Astrocyte (in vitro differentiated cells and primary cell): ENCODE results near the gene LDHD. TPM values are rescaled to one million over a fixed set of nuclear protein-coding genes. Genes with fewer than 3 reads are reported as not detected.

Experiments used
- DNase-seq: peaks from one replicate; pipeline ENCODE4 v3.0.0-alpha.2; 2010; ENCODE audit warnings: low read depth
- FAIRE-seq: peaks from 2 replicates; lab custom pipeline; 2011; peaks lifted over from hg19 to GRCh38; lab: Jason Lieb, UNC
- H2AFZ ChIP-seq: 2 replicates; pipeline ENCODE4 v1.6.0; 2012; ENCODE audit warnings: low read depth, low read length, inconsistent platforms
- H3K27ac ChIP-seq: 2 replicates; pipeline ENCODE4 v1.5.1; 2011; ENCODE audit warnings: low read depth, low read length, inconsistent platforms
- H3K27me3 ChIP-seq: 2 replicates; pipeline ENCODE4 v1.6.0; 2011; ENCODE audit warnings: low read length, inconsistent platforms; ENCODE audit not compliant: insufficient read depth
- H3K36me3 ChIP-seq: 2 replicates; pipeline ENCODE4 v1.5.1; 2011; ENCODE audit warnings: low read length, inconsistent platforms; ENCODE audit not compliant: insufficient read depth
- H3K4me1 ChIP-seq: 2 replicates; pipeline ENCODE4 v1.5.1; 2011; ENCODE audit warnings: low read length, inconsistent platforms; ENCODE audit not compliant: insufficient read depth
- H3K4me2 ChIP-seq: 2 replicates; pipeline ENCODE4 v1.6.0; 2012; ENCODE audit warnings: low read length, inconsistent platforms
- H3K4me3 ChIP-seq: 2 replicates; pipeline ENCODE4 v1.5.1; 2011; ENCODE audit warnings: low read depth, mild to moderate bottlenecking, low read length, inconsistent platforms; ENCODE audit not compliant: insufficient read depth
- H3K79me2 ChIP-seq: 2 replicates; pipeline ENCODE4 v1.6.0; 2012; ENCODE audit warnings: mild to moderate bottlenecking, low read length, inconsistent platforms; ENCODE audit not compliant: insufficient read depth
- H3K9ac ChIP-seq: 2 replicates; pipeline ENCODE4 v1.6.0; 2012; ENCODE audit warnings: mild to moderate bottlenecking, low read length, inconsistent platforms
- H3K9me3 ChIP-seq: 2 replicates; pipeline ENCODE4 v1.5.1; 2012; ENCODE audit warnings: low read depth, mild to moderate bottlenecking, low read length, inconsistent platforms; ENCODE audit not compliant: insufficient read depth
- H4K20me1 ChIP-seq: 2 replicates; pipeline ENCODE4 v1.6.0; 2012; ENCODE audit warnings: low read length, inconsistent platforms; ENCODE audit not compliant: insufficient read depth
- H3K27ac Mint-ChIP-seq: one replicate; pipeline ENCODE4 v1.8.0; 2021; ENCODE audit warnings: mild to moderate bottlenecking, mixed read lengths; ENCODE audit not compliant: unreplicated experiment
- H3K27me3 Mint-ChIP-seq: one replicate; pipeline ENCODE4 v1.8.0; 2021; ENCODE audit warnings: low read depth, mixed read lengths; ENCODE audit not compliant: unreplicated experiment
- H3K36me3 Mint-ChIP-seq: one replicate; pipeline ENCODE4 v1.8.0; 2021; ENCODE audit warnings: low read depth, mixed read lengths; ENCODE audit not compliant: unreplicated experiment
- H3K4me1 Mint-ChIP-seq: one replicate; pipeline ENCODE4 v1.8.0; 2021; ENCODE audit warnings: low read depth, mixed read lengths; ENCODE audit not compliant: unreplicated experiment
- H3K4me3 Mint-ChIP-seq: one replicate; pipeline ENCODE4 v1.8.0; 2021; ENCODE audit warnings: mild to moderate bottlenecking, moderate library complexity, mixed read lengths; ENCODE audit not compliant: unreplicated experiment
- H3K9me3 Mint-ChIP-seq: one replicate; pipeline ENCODE4 v1.8.0; 2021; ENCODE audit warnings: mild to moderate bottlenecking, mixed read lengths; ENCODE audit not compliant: unreplicated experiment
- EZH2 ChIP-seq: IDR thresholded peaks from 2 replicates; pipeline ENCODE4 v1.6.1; 2012; ENCODE audit warnings: mild to moderate bottlenecking, low read length, inconsistent platforms; ENCODE audit not compliant: insufficient read depth
- total RNA-seq: library from RNA; stranded (reverse); gene quantifications from 2 replicates; pipeline ENCODE4 v1.2.1, GENCODE V29; 2021
- TF ChIP-seq, protein P1 (sequence below): IDR thresholded peaks from 2 replicates; pipeline ENCODE4 v1.5.1; 2011; ENCODE audit warnings: low read depth, mild to moderate bottlenecking, inconsistent platforms, low read length, moderate library complexity; ENCODE audit not compliant: insufficient read depth

Gene LDHD
- total RNA-seq, 1 donor from 2014 or later = not detected

GRCh38 chr16:75104836-75105235 is 11.7 kb downstream of the LDHD start:
- H3K9ac ChIP-seq = no peak overlapping the region
- Mint-ChIP-seq H3K27ac (no peak overlapping the region), H3K9me3 (peaks cover 4% of the 10 kb centered on the region), H3K36me3 (peaks cover 21% of the 10 kb centered on the region), H3K4me3 (no peak overlapping the region), H3K27me3 (no peaks in the 10 kb centered on the region), H3K4me1 (peaks cover 18% of the 10 kb centered on the region)
- no peak for TF ChIP-seq EZH2
- TF ChIP-seq, protein P1, sequence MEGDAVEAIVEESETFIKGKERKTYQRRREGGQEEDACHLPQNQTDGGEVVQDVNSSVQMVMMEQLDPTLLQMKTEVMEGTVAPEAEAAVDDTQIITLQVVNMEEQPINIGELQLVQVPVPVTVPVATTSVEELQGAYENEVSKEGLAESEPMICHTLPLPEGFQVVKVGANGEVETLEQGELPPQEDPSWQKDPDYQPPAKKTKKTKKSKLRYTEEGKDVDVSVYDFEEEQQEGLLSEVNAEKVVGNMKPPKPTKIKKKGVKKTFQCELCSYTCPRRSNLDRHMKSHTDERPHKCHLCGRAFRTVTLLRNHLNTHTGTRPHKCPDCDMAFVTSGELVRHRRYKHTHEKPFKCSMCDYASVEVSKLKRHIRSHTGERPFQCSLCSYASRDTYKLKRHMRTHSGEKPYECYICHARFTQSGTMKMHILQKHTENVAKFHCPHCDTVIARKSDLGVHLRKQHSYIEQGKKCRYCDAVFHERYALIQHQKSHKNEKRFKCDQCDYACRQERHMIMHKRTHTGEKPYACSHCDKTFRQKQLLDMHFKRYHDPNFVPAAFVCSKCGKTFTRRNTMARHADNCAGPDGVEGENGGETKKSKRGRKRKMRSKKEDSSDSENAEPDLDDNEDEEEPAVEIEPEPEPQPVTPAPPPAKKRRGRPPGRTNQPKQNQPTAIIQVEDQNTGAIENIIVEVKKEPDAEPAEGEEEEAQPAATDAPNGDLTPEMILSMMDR = no peak
- H3K4me1 ChIP-seq = peaks cover 19% of the 10 kb centered on the region
- H3K79me2 ChIP-seq = peaks cover 11% of the 10 kb centered on the region
- no peak overlapping the region for H3K27ac ChIP-seq
- no peak overlapping the region for H2AFZ ChIP-seq
- H3K36me3 ChIP-seq = no peaks in the 10 kb centered on the region
- H3K27me3 ChIP-seq = no peaks in the 10 kb centered on the region
- FAIRE-seq (no peak), DNase-seq (no peak)
- H3K4me3 ChIP-seq = no peak overlapping the region
- peaks cover 48% of the 10 kb centered on the region for H4K20me1 ChIP-seq
- no peak overlapping the region for H3K4me2 ChIP-seq
- H3K9me3 ChIP-seq = no peaks in the 10 kb centered on the region

GRCh38 chr16:75103994-75104393 is 12.6 kb downstream of the LDHD start:
- no peak overlapping the region for H2AFZ ChIP-seq
- H3K27ac Mint-ChIP-seq = no peak overlapping the region
- H3K27ac ChIP-seq = no peak overlapping the region
- H3K9me3 Mint-ChIP-seq = peaks cover 4% of the 10 kb centered on the region
- H3K9ac ChIP-seq = no peak overlapping the region
- H3K4me3 Mint-ChIP-seq = no peak overlapping the region
- H3K4me3 ChIP-seq = no peak overlapping the region
- H3K27me3 ChIP-seq = no peaks in the 10 kb centered on the region
- peaks cover 11% of the 10 kb centered on the region for H3K79me2 ChIP-seq
- peaks cover 54% of the 10 kb centered on the region for H4K20me1 ChIP-seq
- H3K36me3 Mint-ChIP-seq = peaks cover 26% of the 10 kb centered on the region
- H3K9me3 ChIP-seq = no peaks in the 10 kb centered on the region
- H3K4me1 ChIP-seq = peaks cover 15% of the 10 kb centered on the region
- FAIRE-seq = no peak
- no peaks in the 10 kb centered on the region for H3K36me3 ChIP-seq
- H3K4me2 ChIP-seq = no peak overlapping the region
- no peaks in the 10 kb centered on the region for H3K27me3 Mint-ChIP-seq
- peaks cover 13% of the 10 kb centered on the region for H3K4me1 Mint-ChIP-seq
- no peak for DNase-seq
- no peak for TF ChIP-seq EZH2
- TF ChIP-seq, protein P1 = no peak

DNA sequence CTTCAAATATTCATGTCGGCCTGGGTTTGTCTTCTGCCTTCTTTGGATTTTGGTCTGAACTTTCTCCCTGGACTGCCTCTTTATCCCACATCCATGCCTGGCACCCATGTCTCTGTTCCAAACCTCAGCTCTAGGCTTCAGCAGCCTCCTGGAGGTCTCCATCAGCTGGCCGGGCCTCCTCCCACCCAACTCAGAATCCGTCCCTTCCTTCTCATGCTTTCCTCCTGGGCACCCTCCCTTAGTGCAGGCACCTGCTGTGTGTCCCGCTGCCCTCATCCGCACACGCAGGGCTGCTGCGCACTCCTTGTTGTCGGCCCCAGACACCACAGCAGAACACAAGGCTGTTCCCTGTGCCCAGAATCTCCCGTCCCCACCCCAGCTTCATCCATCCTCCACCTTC is 14.0 kb downstream of the LDHD start:
- peaks cover 67% of the 10 kb centered on the region for H4K20me1 ChIP-seq
- no peak overlapping the region for H3K9ac ChIP-seq
- no peak overlapping the region for H3K27ac ChIP-seq
- no peak overlapping the region for H3K4me3 ChIP-seq
- TF ChIP-seq EZH2 = no peak
- TF ChIP-seq, protein P1 = no peak
- peaks cover 7% of the 10 kb centered on the region for H3K4me1 ChIP-seq
- H3K27me3 Mint-ChIP-seq = no peaks in the 10 kb centered on the region
- peak overlapping the region; percentile 69 for H3K27ac Mint-ChIP-seq
- peaks cover 26% of the 10 kb centered on the region for H3K36me3 Mint-ChIP-seq
- H3K79me2 ChIP-seq = peaks cover 11% of the 10 kb centered on the region
- no peaks in the 10 kb centered on the region for H3K27me3 ChIP-seq
- no peaks in the 10 kb centered on the region for H3K36me3 ChIP-seq
- DNase-seq (no peak), FAIRE-seq (no peak)
- no peak overlapping the region for H2AFZ ChIP-seq
- peaks cover 4% of the 10 kb centered on the region for H3K9me3 Mint-ChIP-seq
- no peaks in the 10 kb centered on the region for H3K9me3 ChIP-seq
- no peak overlapping the region for H3K4me3 Mint-ChIP-seq
- H3K4me2 ChIP-seq = no peak overlapping the region
- peaks cover 8% of the 10 kb centered on the region for H3K4me1 Mint-ChIP-seq
